Adrenal gland (tissue), 12 donors: ENCODE measurements around the gene DEFB124. TPM values are rescaled to one million over a fixed set of nuclear protein-coding genes. Genes with fewer than 3 reads are reported as not detected.

Experiments used
- DNase-seq, 7 donors: peaks; one replicate each; pipeline ENCODE4 v3.0.0-alpha.2; 2019 to 2020
- H3K27ac ChIP-seq, 5 donors: fragments of 200-600 bp; sonication (generic) in 4 of 5; 1 replicate in 3 of 5; 2 replicates in 2 of 5; pipeline versions ENCODE4 v1.5.1 to v1.8.0; 2016 to 2020; ENCODE audit warnings: mild to moderate bottlenecking in 1 of 5
- H3K27me3 ChIP-seq: fragments of 200-600 bp; 2 replicates; pipeline ENCODE4 v1.8.0; 2021
- H3K36me3 ChIP-seq, 2 donors: fragments of 200-600 bp; replicated peaks in 1 of 2; 1 replicate in 1 of 2; 2 replicates in 1 of 2; pipeline versions ENCODE4 v1.5.1 to v1.8.0; 2018 to 2022
- H3K4me1 ChIP-seq, 2 donors: fragments of 200-600 bp; replicated peaks in 1 of 2; 1 replicate in 1 of 2; 2 replicates in 1 of 2; pipeline versions ENCODE4 v1.5.1 to v1.8.0; 2018 to 2021
- H3K4me3 ChIP-seq, 4 donors: fragments of 200-600 bp; sonication (generic) in 3 of 4; one replicate each; pipeline ENCODE4 v1.5.1; 2016 to 2018
- H3K9me3 ChIP-seq, 3 donors: fragments of 200-600 bp; sonication (generic) in 1 of 3; replicated peaks in 1 of 3; 1 replicate in 2 of 3; 2 replicates in 1 of 3; pipeline versions ENCODE4 v1.5.1 to v1.8.0; 2016 to 2021
- POLR2A ChIP-seq, 2 donors: fragments of 450-650 bp; IDR thresholded peaks; one replicate each; pipeline ENCODE4 v1.6.1; 2017; ENCODE audit warnings: antibody characterized with exemption in 2 of 2, mild to moderate bottlenecking in 2 of 2, moderate library complexity in 1 of 2
- WGBS, 4 donors: extraction: QIAGEN DNeasy Blood & Tissue Kit in 2 of 4; methylation state at CpG; one replicate each; pipeline versions ENCODE4 v1.1.5 to v1.1.7; 2013 to 2017; 5-methylcytosine and 5-hydroxymethylcytosine counted together
- intact Hi-C, 2 donors: fragments of 100-400 bp; cut with DNase I; formaldehyde crosslinking; loops; one replicate each; pipeline versions ENCODE4 v1.14.1 to v1.15.0; 2022 to 2023
- polyA plus RNA-seq, 3 donors: library from polyadenylated mRNA; stranded (reverse); fragments of 200-250 nt in 2 of 3; fragments of 350-450 nt in 1 of 3; fragmentation: Illumina TruSeq in 1 of 3; extraction: RNeasy Lipid Tissue Mini Kit (QIAGEN cat#74804) in 1 of 3; gene quantifications; one replicate each; pipeline ENCODE4 v1.2.3, GENCODE V29; 2013 to 2014
- total RNA-seq, 9 donors: library from RNA; depleted of rRNA in 4 of 9; stranded (reverse); fragments of >200 nt in 4 of 9; fragments of 120-200 nt in 1 of 9; fragmentation: NEBNext Ultra II Directional in 1 of 9; extraction: Animal tissue kit (Norgen Biotek cat#: 25700) in 1 of 9; gene quantifications; one replicate each; pipeline versions ENCODE4 v1.1.0 to v1.2.4, GENCODE V29; 2013 to 2023
- TF ChIP-seq, protein P1 (sequence below), 6 experiments: fragments of 450-650 bp in 4 of 6; fragments of 200-600 bp in 2 of 6; sonication (generic) in 1 of 6; IDR thresholded peaks; 1 replicate in 5 of 6; 2 replicates in 1 of 6; pipeline versions ENCODE4 v1.5.1 to v1.8.0; 2016 to 2021; ENCODE audit warnings: antibody characterized with exemption in 6 of 6, mild to moderate bottlenecking in 2 of 6, moderate library complexity in 1 of 6
- donor health status: healthy with polysubstance abuse.
- donor health status: Bipolar disorder and iron deficiency.
- donor health status: DM: yes; HTN: yes; CAD: no.
- donor health status: DM: no; HTN: no; CAD: no.
- donor health status: DM: no; HTN: no; CAD: no.
- donor health status: DM: yes; HTN: yes; CAD: no.

DEFB124 gene
- total and polyA plus RNA-seq, 12 donors, result 0.20 TPM; not detected in 11

DNA sequence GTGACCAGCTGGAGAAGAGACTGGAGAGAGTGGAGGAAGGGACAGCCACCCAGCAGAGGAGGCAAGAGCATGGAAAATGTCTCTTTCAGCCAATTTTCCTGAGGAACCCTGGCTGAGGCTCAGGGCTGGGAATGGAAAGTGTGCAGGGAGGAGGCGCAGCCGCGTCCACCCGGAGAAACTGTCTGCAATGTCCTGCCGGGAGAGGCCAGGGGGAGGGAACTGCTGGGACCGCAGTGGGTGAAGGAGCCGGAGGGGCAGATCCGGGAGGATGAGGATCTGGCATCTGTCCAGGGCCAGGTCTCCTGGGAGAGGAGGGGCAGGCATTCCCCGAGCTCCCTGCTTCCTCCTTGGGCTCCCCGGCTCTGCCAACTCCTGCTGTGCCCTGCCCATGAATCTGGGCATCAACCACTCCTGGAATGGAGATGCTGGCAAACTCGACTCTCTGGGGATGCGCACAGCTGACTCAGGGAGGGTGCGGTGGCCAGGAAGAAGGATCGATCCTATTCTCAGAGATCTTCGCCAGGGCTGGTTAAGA, 21.9 kb upstream of the DEFB124 start:
- intact Hi-C loops, result no loop called here
- H3K36me3 ChIP-seq, result no peaks in the 10 kb centered on the region
- H3K4me1 ChIP-seq, result peaks cover 0 to 9% of the 10 kb centered on the region in 2 donors
- peak overlapping the region in 3 of 5 donors; percentile 37 to 73 (median 58) for H3K27ac ChIP-seq
- no peak overlapping the region for H3K4me3 ChIP-seq
- DNase-seq, result peak; percentile 22 to 72 (median 52)
- no peaks in the 10 kb centered on the region for H3K9me3 ChIP-seq
- no peaks in the 10 kb centered on the region for H3K27me3 ChIP-seq
- 25 to 30% (median 28%) methylated on average over 10 to 15 of the region's 15 CpGs for WGBS, 4 donors
- TF ChIP-seq, protein P1, sequence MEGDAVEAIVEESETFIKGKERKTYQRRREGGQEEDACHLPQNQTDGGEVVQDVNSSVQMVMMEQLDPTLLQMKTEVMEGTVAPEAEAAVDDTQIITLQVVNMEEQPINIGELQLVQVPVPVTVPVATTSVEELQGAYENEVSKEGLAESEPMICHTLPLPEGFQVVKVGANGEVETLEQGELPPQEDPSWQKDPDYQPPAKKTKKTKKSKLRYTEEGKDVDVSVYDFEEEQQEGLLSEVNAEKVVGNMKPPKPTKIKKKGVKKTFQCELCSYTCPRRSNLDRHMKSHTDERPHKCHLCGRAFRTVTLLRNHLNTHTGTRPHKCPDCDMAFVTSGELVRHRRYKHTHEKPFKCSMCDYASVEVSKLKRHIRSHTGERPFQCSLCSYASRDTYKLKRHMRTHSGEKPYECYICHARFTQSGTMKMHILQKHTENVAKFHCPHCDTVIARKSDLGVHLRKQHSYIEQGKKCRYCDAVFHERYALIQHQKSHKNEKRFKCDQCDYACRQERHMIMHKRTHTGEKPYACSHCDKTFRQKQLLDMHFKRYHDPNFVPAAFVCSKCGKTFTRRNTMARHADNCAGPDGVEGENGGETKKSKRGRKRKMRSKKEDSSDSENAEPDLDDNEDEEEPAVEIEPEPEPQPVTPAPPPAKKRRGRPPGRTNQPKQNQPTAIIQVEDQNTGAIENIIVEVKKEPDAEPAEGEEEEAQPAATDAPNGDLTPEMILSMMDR (IDR thresholded peaks at IDR 0.05), result no peak
- TF ChIP-seq POLR2A (IDR thresholded peaks at IDR 0.05), result no peak

- Histone ChIP-seq H3K27ac (no peak overlapping the region), H3K4me3 (no peak overlapping the region), H3K27me3 (no peaks in the 10 kb centered on the region), H3K9me3 (no peaks in the 10 kb centered on the region), H3K4me1 (peaks cover 0 to 9% of the 10 kb centered on the region in 2 donors), H3K36me3 (no peaks in the 10 kb centered on the region)
- DNase-seq, result peak in 1 of 7 donors; percentile 47
- intact Hi-C loops, result no loop called here
- no peak for TF ChIP-seq POLR2A (IDR thresholded peaks at IDR 0.05)
- TF ChIP-seq, protein P1 (IDR thresholded peaks at IDR 0.05), result peak in 4 of 6 experiments; percentile 12 to 43 (median 20)
- 41 to 62% (median 48%) methylated on average over 2 of the region's 2 CpGs for WGBS, 4 donors
Measured at GRCh38 chr20:31494131-31494530, 19.2 kb upstream of the DEFB124 start.

DNA sequence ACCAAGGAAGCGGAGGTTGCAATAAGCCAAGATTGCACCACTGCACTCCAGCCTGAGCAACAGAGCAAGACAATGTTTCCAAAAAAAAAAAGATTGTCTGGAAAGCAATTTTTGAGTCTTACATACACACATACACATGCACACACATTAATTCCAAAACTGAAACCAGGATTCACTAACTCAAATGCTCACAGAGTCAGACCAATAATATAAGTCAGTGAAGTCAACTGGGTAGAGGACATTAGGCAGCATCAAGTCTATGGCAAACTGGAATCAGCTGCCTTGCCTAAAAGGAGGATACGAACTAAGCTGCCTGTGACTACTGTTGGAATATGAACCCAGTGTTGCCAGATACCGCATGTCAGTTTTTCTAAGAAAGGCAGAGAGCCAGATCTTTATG, 15.8 kb upstream of the DEFB124 start:
- intact Hi-C loops, result no loop called here
- DNase-seq, result no peak
- Histone ChIP-seq H3K4me3 (no peak overlapping the region), H3K36me3 (no peaks in the 10 kb centered on the region), H3K4me1 (peaks cover 0 to under 1% of the 10 kb centered on the region in 2 donors), H3K9me3 (no peaks in the 10 kb centered on the region), H3K27ac (no peak overlapping the region), H3K27me3 (no peaks in the 10 kb centered on the region)
- WGBS, 4 donors, result 81 to 86% (median 84%) methylated on average over 3 of the region's 3 CpGs
- TF ChIP-seq POLR2A (IDR thresholded peaks at IDR 0.05), result no peak
- TF ChIP-seq, protein P1 (IDR thresholded peaks at IDR 0.05), result no peak

DNA sequence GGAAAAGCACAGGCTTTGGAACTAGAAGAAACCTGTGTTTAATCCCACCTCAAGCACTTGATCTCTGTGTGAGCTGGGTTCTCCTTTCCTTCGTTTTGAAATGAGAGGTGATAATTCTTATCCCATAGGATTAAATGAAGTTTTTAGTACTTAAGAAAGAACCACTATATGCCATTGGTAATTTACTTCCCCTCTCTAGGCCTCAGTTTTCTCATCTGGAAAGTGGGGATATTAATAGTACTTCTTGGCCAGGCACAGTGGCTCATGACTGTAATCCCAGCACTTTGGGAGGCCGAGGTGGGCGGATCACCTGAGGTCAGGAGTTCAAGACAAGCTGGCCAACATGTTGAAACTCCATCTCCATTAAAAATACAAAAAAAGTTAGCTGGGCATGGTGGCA, 14.2 kb upstream of the DEFB124 start:
- Histone ChIP-seq H3K9me3 (no peaks in the 10 kb centered on the region), H3K27ac (no peak overlapping the region), H3K4me3 (no peak overlapping the region), H3K4me1 (no peaks in the 10 kb centered on the region), H3K36me3 (no peaks in the 10 kb centered on the region), H3K27me3 (peaks cover 5% of the 10 kb centered on the region)
- DNase-seq, result no peak
- 54 to 77% (median 70%) methylated on average over 3 of the region's 3 CpGs for WGBS, 4 donors
- intact Hi-C loops, result no loop called here
- TF ChIP-seq, protein P1 (IDR thresholded peaks at IDR 0.05), result no peak
- TF ChIP-seq POLR2A (IDR thresholded peaks at IDR 0.05), result no peak
